GM12891 (cell line): Measurements from ENCODE around the gene EPS8.

ENCODE experiments used
- POLR2A ChIP-seq: IDR thresholded peaks from 2 replicates; pipeline ENCODE4 v1.6.1; 2011; ENCODE audit warnings: low read depth, low read length, control low read depth
- POLR2AphosphoS5 ChIP-seq: IDR thresholded peaks from 2 replicates; pipeline ENCODE4 v1.6.1; 2011; ENCODE audit warnings: low read depth, low read length, control low read depth

GRCh38 chr12:15819644-15820437 is 30.7 kb upstream of the EPS8 start:
- TF ChIP-seq POLR2A = no peak
- TF ChIP-seq POLR2AphosphoS5 = no peak
